ENCODE data around the gene RNF208. TPM values are rescaled to one million over a fixed set of nuclear protein-coding genes. Genes with fewer than 3 reads are reported as not detected.

RNF208 gene
- total RNA-seq, 1 donor from 2014 or later: 5.8 TPM

DNA sequence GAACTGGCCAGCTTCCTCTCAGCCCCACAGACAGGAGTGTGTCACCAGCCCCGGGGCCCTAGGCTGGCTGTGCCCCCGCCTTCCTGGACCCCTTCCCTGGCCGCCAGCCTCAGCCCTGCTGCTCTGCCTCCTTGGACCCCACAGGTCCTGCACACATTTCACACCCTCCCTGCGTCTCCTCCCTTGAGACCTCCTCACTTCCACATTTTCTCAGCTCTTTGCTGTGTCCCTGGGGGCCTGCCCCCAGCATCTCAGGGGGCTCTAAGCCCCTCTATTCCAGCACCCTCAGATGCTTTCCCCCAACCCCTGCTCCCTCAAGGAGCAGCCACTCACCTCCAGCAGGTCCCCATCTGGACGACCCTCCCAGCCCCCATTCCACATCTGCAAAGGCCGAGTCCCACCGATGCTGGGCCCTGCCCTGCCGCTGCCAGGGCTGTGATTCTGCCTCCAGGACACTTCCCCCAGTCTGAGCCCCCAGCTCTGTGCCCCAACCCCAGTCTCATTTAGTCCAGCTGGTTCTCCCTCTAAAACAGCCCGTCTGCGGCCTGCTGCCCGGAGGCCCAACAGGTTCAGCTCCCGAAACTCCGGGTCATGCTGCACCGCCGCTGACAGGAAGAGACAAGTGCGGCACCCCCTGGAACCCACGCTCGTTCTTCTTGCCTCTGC is 12.9 kb upstream of the RNF208 start:
- intact Hi-C loops (cut with DNase I): no loop called here
- Histone ChIP-seq H3K27me3 (ENCODE audit: low read depth) (peaks cover 46% of the 10 kb centered on the region), H3K36me3 (no peaks in the 10 kb centered on the region), H3K27ac (no peak overlapping the region), H3K4me1 (peaks cover 34% of the 10 kb centered on the region), H3K9me3 (no peaks in the 10 kb centered on the region), H3K4me3 (no peak overlapping the region)
- ATAC-seq: no peak
- no peak for DNase-seq
- no peak for TF ChIP-seq CTCF (IDR thresholded peaks at IDR 0.05)

DNA sequence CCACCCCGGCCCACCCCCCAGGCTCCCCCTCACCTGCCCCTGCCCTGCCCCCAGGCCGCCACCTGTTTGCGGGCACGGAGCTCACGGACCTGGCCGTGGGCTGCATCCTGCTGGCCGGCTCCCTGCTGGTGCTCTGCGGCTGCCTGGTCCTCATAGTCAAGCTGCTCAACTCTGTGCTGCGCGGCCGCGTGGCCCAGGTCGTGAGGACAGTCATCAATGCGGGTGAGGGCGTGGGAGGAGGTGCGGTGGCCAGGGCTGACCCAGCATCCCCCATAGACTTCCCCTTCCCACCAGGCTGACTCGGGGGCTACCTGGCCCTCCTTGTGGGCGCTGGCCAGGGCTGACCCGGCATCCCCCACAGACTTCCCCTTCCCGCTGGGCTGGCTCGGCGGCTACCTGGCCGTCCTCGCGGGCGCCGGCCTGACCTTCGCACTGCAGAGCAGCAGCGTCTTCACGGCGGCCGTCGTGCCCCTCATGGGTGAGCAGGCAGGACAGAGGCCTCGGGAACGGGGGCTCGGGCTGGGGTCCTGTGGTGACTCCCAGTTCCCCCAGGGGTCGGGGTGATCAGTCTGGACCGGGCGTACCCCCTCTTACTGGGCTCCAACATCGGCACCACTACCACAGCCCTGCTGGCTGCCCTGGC is 12.1 kb upstream of the RNF208 start:
- DNase-seq (no peak), ATAC-seq (no peak)
- Histone ChIP-seq H3K4me3 (no peak overlapping the region), H3K4me1 (peaks cover 27% of the 10 kb centered on the region), H3K27me3 (ENCODE audit: low read depth) (peaks cover 53% of the 10 kb centered on the region), H3K27ac (no peak overlapping the region), H3K36me3 (no peaks in the 10 kb centered on the region), H3K9me3 (no peaks in the 10 kb centered on the region)
- intact Hi-C loops (cut with DNase I): no loop called here
- TF ChIP-seq CTCF (IDR thresholded peaks at IDR 0.05): no peak

DNA sequence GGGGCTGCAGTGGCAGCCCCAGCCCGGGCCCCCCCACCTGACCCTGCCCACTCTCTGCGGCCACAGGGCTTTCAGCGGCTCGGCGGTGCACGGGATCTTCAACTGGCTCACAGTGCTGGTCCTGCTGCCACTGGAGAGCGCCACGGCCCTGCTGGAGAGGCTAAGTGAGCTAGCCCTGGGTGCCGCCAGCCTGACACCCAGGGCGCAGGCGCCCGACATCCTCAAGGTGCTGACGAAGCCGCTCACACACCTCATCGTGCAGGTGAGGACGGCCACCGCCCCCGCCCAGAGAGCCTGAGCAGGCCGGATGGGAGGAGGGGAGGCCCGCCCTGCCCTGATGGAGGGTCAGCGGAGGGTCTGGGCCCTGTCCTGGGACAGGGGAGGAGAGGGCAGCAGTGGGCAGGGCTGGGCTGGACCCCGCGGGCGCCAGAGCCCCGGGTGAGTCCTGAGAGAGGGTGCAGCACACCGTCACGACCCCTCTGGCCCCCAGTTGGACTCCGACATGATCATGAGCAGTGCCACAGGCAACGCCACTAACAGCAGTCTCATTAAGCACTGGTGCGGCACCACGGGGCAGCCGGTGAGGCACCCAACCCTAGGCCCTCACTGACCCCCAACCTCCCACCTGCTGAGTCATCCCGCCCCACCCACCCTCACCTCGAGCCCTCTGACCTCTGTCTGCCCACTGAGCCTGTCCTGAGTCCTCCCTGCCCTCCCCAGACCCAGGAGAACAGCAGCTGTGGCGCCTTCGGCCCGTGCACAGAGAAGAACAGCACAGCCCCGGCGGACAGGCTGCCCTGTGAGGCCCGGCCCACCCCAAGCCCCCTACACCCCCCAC is 11.3 kb upstream of the RNF208 start:
- Histone ChIP-seq H3K4me3 (no peak overlapping the region), H3K27me3 (ENCODE audit: low read depth) (peaks cover 60% of the 10 kb centered on the region), H3K4me1 (peaks cover 18% of the 10 kb centered on the region), H3K9me3 (no peaks in the 10 kb centered on the region), H3K27ac (no peak overlapping the region), H3K36me3 (no peaks in the 10 kb centered on the region)
- ATAC-seq (no peak), DNase-seq (no peak)
- TF ChIP-seq CTCF (IDR thresholded peaks at IDR 0.05): no peak
- intact Hi-C loops (cut with DNase I): no loop called here

DNA sequence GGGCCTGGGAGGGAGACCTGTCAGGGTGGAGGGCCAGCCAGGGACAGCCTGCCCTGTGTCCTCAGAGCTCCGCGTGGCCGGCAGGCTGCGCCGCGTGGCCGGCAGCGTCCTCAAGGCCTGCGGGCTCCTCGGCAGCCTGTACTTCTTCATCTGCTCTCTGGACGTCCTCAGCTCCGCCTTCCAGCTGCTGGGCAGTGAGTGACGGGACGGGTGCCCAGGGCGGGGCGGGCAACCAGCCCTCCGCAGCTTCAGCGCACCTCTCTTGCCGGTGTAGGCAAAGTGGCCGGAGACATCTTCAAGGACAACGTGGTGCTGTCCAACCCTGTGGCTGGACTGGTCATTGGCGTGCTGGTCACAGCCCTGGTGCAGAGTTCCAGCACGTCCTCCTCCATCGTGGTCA is 10.5 kb upstream of the RNF208 start:
- Histone ChIP-seq H3K9me3 (no peaks in the 10 kb centered on the region), H3K27me3 (ENCODE audit: low read depth) (peaks cover 60% of the 10 kb centered on the region), H3K4me1 (peaks cover 12% of the 10 kb centered on the region), H3K4me3 (no peak overlapping the region), H3K36me3 (no peaks in the 10 kb centered on the region), H3K27ac (no peak overlapping the region)
- TF ChIP-seq CTCF (IDR thresholded peaks at IDR 0.05): no peak
- intact Hi-C loops (cut with DNase I): no loop called here
- no peak for ATAC-seq
- DNase-seq: no peak

- DNase-seq: no peak
Measured at GRCh38 chr9:137232101-137232500, 10.1 kb upstream of the RNF208 start.

More at GRCh38 chr9:137232101-137232500, 10.1 kb upstream of the RNF208 start:
- intact Hi-C loops (cut with DNase I): no loop called here
- peaks cover 15% of the 10 kb centered on the region for H3K4me1 ChIP-seq
- H3K27ac ChIP-seq: no peak overlapping the region
- no peaks in the 10 kb centered on the region for H3K36me3 ChIP-seq
- no peak for ATAC-seq
- H3K9me3 ChIP-seq: no peaks in the 10 kb centered on the region
- H3K4me3 ChIP-seq: no peak overlapping the region
- no peak for TF ChIP-seq CTCF (IDR thresholded peaks at IDR 0.05)
- H3K27me3 ChIP-seq (ENCODE audit: low read depth): peaks cover 60% of the 10 kb centered on the region

Data from lower lobe of right lung (tissue), 2 donors.